Calu3 (cell line): ENCODE data around the gene XPR1. TPM values are rescaled to one million over a fixed set of nuclear protein-coding genes. Genes with fewer than 3 reads are reported as not detected.

Experiments used
- BruUV-seq: library from RNA; stranded (reverse); fragments of 400-500 nt; replicated peaks from 2 replicates; lab custom pipeline; 2021; lab: Mats Ljungman, UMichigan
- CTCF ChIA-PET: fragments of 300-600 bp; sonication (Branson Sonifier 250); formaldehyde crosslinking; loops from one replicate; lab custom pipeline; 2022; ENCODE audit warnings: antibody characterized with exemption; lab: Charles Lee
- DNase-seq: peaks from one replicate; pipeline ENCODE4 v3.0.0; 2022
- H3K27ac Mint-ChIP-seq: one replicate; pipeline ENCODE4 v1.8.0; 2022; ENCODE audit warnings: mixed read lengths; ENCODE audit not compliant: unreplicated experiment
- H3K27me3 Mint-ChIP-seq: one replicate; pipeline ENCODE4 v1.8.0; 2022; ENCODE audit warnings: mixed read lengths; ENCODE audit not compliant: unreplicated experiment
- H3K36me3 Mint-ChIP-seq: one replicate; pipeline ENCODE4 v1.8.0; 2022; ENCODE audit warnings: mild to moderate bottlenecking, moderate library complexity, mixed read lengths; ENCODE audit not compliant: insufficient read depth, unreplicated experiment
- H3K4me1 Mint-ChIP-seq: one replicate; pipeline ENCODE4 v1.8.0; 2022; ENCODE audit warnings: mild to moderate bottlenecking, low read depth, mixed read lengths; ENCODE audit not compliant: unreplicated experiment
- H3K4me3 Mint-ChIP-seq: one replicate; pipeline ENCODE4 v1.8.0; 2022; ENCODE audit warnings: mild to moderate bottlenecking, low read depth, moderate library complexity, mixed read lengths; ENCODE audit not compliant: unreplicated experiment
- H3K9me3 Mint-ChIP-seq: one replicate; pipeline ENCODE4 v1.8.0; 2022; ENCODE audit warnings: low read depth, mixed read lengths; ENCODE audit not compliant: unreplicated experiment
- CTCF ChIP-seq: fragments of 200-600 bp; IDR thresholded peaks from one replicate; pipeline ENCODE4 v1.8.0; 2022; ENCODE audit warnings: antibody characterized with exemption; ENCODE audit not compliant: unreplicated experiment
- intact Hi-C: fragments of 100-400 bp; cut with micrococcal nuclease; formaldehyde crosslinking; loops from one replicate; pipeline ENCODE4 v1.10.0; 2022; ENCODE audit not compliant: unreplicated experiment
- total RNA-seq: library from RNA; stranded (reverse); gene quantifications from 2 replicates; pipeline ENCODE4 v1.2.3, GENCODE V29; 2022

Gene XPR1
- total RNA-seq, 1 experiment from 2014 or later = 44.5 TPM

- no peaks in the 10 kb centered on the region for H3K9me3 Mint-ChIP-seq
These were observed 179.5 kb downstream of the XPR1 start for GRCh38 chr1:180811298-180811697.

GRCh38 chr1:180811886-180812285 is 180.1 kb downstream of the XPR1 start:
- Mint-ChIP-seq H3K27me3 (no peaks in the 10 kb centered on the region), H3K36me3 (peaks cover 3% of the 10 kb centered on the region), H3K4me3 (no peak overlapping the region), H3K4me1 (peaks cover 8% of the 10 kb centered on the region), H3K9me3 (no peaks in the 10 kb centered on the region), H3K27ac (no peak overlapping the region)
- TF ChIP-seq CTCF = no peak
- no peak for DNase-seq
- intact Hi-C loops = no loop called here
- no TSS peak for BruUV-seq
- CTCF ChIA-PET = no interaction called here

More at GRCh38 chr1:180811298-180811697, 179.5 kb downstream of the XPR1 start:
- no peak overlapping the region for H3K4me3 Mint-ChIP-seq
- H3K36me3 Mint-ChIP-seq = peaks cover 3% of the 10 kb centered on the region
- no peak for DNase-seq
- TF ChIP-seq CTCF = no peak
- BruUV-seq = no TSS peak
- CTCF ChIA-PET = no interaction called here
- intact Hi-C loops = no loop called here
- no peak overlapping the region for H3K27ac Mint-ChIP-seq
- H3K4me1 Mint-ChIP-seq = peaks cover 8% of the 10 kb centered on the region
- H3K27me3 Mint-ChIP-seq = no peaks in the 10 kb centered on the region

- Mint-ChIP-seq H3K4me1 (peaks cover 8% of the 10 kb centered on the region), H3K36me3 (no peaks in the 10 kb centered on the region), H3K27ac (no peak overlapping the region), H3K4me3 (no peak overlapping the region), H3K27me3 (no peaks in the 10 kb centered on the region), H3K9me3 (no peaks in the 10 kb centered on the region)
- CTCF ChIA-PET = no interaction called here
- intact Hi-C loops = no loop called here
- no peak for TF ChIP-seq CTCF
- no TSS peak for BruUV-seq
- no peak for DNase-seq
These were observed 182.4 kb downstream of the XPR1 start for GRCh38 chr1:180814258-180814657.

GRCh38 chr1:180815188-180815587 is 183.4 kb downstream of the XPR1 start:
- peaks cover 8% of the 10 kb centered on the region for H3K4me1 Mint-ChIP-seq
- intact Hi-C loops = no loop called here
- no TSS peak for BruUV-seq
- H3K27ac Mint-ChIP-seq = no peak overlapping the region
- no peaks in the 10 kb centered on the region for H3K36me3 Mint-ChIP-seq
- no peak for DNase-seq
- no peak overlapping the region for H3K4me3 Mint-ChIP-seq
- H3K27me3 Mint-ChIP-seq = no peaks in the 10 kb centered on the region
- peaks cover 1% of the 10 kb centered on the region for H3K9me3 Mint-ChIP-seq
- no peak for TF ChIP-seq CTCF
- CTCF ChIA-PET = no interaction called here

- Mint-ChIP-seq H3K36me3 (no peaks in the 10 kb centered on the region), H3K4me1 (peaks cover 8% of the 10 kb centered on the region), H3K9me3 (peaks cover 2% of the 10 kb centered on the region), H3K4me3 (no peak overlapping the region), H3K27ac (no peak overlapping the region), H3K27me3 (no peaks in the 10 kb centered on the region)
- no peak for TF ChIP-seq CTCF
- no peak for DNase-seq
- CTCF ChIA-PET = no interaction called here
- intact Hi-C loops = no loop called here
- BruUV-seq = no TSS peak
These were observed 184.3 kb downstream of the XPR1 start for GRCh38 chr1:180816132-180816531.
